Tibial nerve (tissue), 4 donors: Measurements from ENCODE around the gene NLGN2. TPM values are rescaled to one million over a fixed set of nuclear protein-coding genes. Genes with fewer than 3 reads are reported as not detected.

ENCODE experiments used
- DNase-seq, 2 donors: peaks; one replicate each; pipeline ENCODE4 v3.0.0-alpha.2; 2019; ENCODE audit warnings: low spot score in 2 of 2
- H3K27ac ChIP-seq, 4 donors: fragments of 200-600 bp; sonication (generic) in 3 of 4; one replicate each; pipeline ENCODE4 v1.5.1; 2017 to 2019; ENCODE audit warnings: mild to moderate bottlenecking in 1 of 4
- H3K27me3 ChIP-seq, 2 donors: fragments of 200-600 bp; sonication (generic) in 1 of 2; one replicate each; pipeline versions ENCODE4 v1.5.1 to v1.6.0; 2017 to 2019
- H3K36me3 ChIP-seq, 3 donors: fragments of 200-600 bp; sonication (generic); one replicate each; pipeline ENCODE4 v1.5.1; 2018 to 2019
- H3K4me1 ChIP-seq, 4 donors: fragments of 200-600 bp; sonication (generic) in 3 of 4; one replicate each; pipeline ENCODE4 v1.5.1; 2017 to 2019
- H3K4me3 ChIP-seq, 4 donors: fragments of 200-600 bp; sonication (generic) in 3 of 4; one replicate each; pipeline ENCODE4 v1.5.1; 2017 to 2019; ENCODE audit warnings: mild to moderate bottlenecking in 1 of 4, moderate library complexity in 1 of 4
- H3K9me3 ChIP-seq, 4 donors: fragments of 200-600 bp; sonication (generic) in 3 of 4; one replicate each; pipeline ENCODE4 v1.5.1; 2017 to 2019
- EP300 ChIP-seq, 2 donors: sonication (generic); formaldehyde crosslinking; IDR thresholded peaks; one replicate each; pipeline ENCODE4 v1.6.1; 2017; ENCODE audit warnings: antibody characterized with exemption in 2 of 2, mild to moderate bottlenecking in 1 of 2
- POLR2A ChIP-seq, 2 donors: fragments of 450-650 bp; IDR thresholded peaks; one replicate each; pipeline ENCODE4 v1.6.1; 2017; ENCODE audit warnings: antibody characterized with exemption in 2 of 2, mild to moderate bottlenecking in 2 of 2, moderate library complexity in 2 of 2
- WGBS, 2 donors: methylation state at CpG; one replicate each; pipeline ENCODE4 v1.1.5; 2018; 5-methylcytosine and 5-hydroxymethylcytosine counted together
- total RNA-seq, 4 donors: library from RNA; depleted of rRNA; stranded (reverse); fragments of >200 nt; gene quantifications; one replicate each; pipeline ENCODE4 v1.1.0, GENCODE V29; 2016
- TF ChIP-seq, protein P1 (sequence below), 5 experiments: fragments of 200-600 bp in 3 of 5; fragments of 450-650 bp in 2 of 5; sonication (generic) in 3 of 5; IDR thresholded peaks; one replicate each; pipeline ENCODE4 v1.5.1; 2016 to 2019; ENCODE audit warnings: antibody characterized with exemption in 5 of 5, mild to moderate bottlenecking in 3 of 5, moderate library complexity in 2 of 5

The NLGN2 gene
- total RNA-seq, 4 donors from 2014 or later, result 14.4 to 32.4 (median 23.9) TPM

GRCh38 chr17:7418472-7419152 lies 11.0 kb downstream of the NLGN2 start:
- H3K27me3 ChIP-seq, result no peaks in the 10 kb centered on the region
- H3K4me3 ChIP-seq, result no peak overlapping the region
- TF ChIP-seq EP300 (IDR thresholded peaks at IDR 0.05) (no peak), POLR2A (IDR thresholded peaks at IDR 0.05) (no peak)
- TF ChIP-seq, protein P1, sequence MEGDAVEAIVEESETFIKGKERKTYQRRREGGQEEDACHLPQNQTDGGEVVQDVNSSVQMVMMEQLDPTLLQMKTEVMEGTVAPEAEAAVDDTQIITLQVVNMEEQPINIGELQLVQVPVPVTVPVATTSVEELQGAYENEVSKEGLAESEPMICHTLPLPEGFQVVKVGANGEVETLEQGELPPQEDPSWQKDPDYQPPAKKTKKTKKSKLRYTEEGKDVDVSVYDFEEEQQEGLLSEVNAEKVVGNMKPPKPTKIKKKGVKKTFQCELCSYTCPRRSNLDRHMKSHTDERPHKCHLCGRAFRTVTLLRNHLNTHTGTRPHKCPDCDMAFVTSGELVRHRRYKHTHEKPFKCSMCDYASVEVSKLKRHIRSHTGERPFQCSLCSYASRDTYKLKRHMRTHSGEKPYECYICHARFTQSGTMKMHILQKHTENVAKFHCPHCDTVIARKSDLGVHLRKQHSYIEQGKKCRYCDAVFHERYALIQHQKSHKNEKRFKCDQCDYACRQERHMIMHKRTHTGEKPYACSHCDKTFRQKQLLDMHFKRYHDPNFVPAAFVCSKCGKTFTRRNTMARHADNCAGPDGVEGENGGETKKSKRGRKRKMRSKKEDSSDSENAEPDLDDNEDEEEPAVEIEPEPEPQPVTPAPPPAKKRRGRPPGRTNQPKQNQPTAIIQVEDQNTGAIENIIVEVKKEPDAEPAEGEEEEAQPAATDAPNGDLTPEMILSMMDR (IDR thresholded peaks at IDR 0.05), result no peak
- peaks cover 0 to 2% (median 0%) of the 10 kb centered on the region in 4 donors for H3K4me1 ChIP-seq
- H3K9me3 ChIP-seq, result no peaks in the 10 kb centered on the region
- 61 to 63% methylated on average over 14 to 18 of the region's 18 CpGs for WGBS, 2 donors
- peaks cover 0 to 48% (median 0%) of the 10 kb centered on the region in 3 donors for H3K36me3 ChIP-seq
- DNase-seq, result no peak
- no peak overlapping the region for H3K27ac ChIP-seq

- Histone ChIP-seq H3K4me3 (no peak within 1 kb of the TSS), H3K27ac (no peak within 1 kb of the TSS), H3K4me1 (no peaks in the 10 kb centered on the region), H3K9me3 (no peaks in the 10 kb centered on the region), H3K27me3 (no peaks in the 10 kb centered on the region), H3K36me3 (peaks cover 0 to 35% (median 0%) of the 10 kb centered on the region in 3 donors)
- no peak for DNase-seq
- WGBS, 2 donors, result 53 to 63% methylated on average over 12 to 15 of the region's 17 CpGs
- no peak for TF ChIP-seq POLR2A (IDR thresholded peaks at IDR 0.05)
- TF ChIP-seq, protein P1 (IDR thresholded peaks at IDR 0.05), result no peak
- no peak for TF ChIP-seq EP300 (IDR thresholded peaks at IDR 0.05)
These were observed 12.4 kb downstream of the NLGN2 start, which contains the start of gene SPEM1 for GRCh38 chr17:7419819-7420610. Gene SPEM1 (plus strand): TSS chr17:7420324. CDS start chr17:7420385, 61 bp downstream.

DNA sequence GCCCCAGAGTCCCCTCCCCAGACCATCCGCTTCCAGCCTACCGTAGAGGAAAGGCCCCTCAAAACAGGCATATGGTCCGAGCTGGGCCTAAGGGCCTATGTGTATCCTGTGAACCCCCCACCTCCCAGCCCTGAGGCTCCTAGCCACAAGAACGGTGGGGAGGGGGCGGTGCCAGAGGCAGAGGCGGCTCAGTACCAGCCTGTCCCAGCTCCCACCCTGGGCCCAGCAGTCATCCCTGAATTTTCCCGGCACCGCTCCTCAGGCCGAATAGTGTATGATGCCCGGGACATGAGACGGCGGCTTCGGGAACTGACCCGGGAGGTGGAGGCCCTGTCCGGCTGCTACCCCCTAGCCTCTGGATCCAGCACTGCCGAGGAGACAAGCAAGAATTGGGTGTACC lies 13.5 kb downstream of the NLGN2 start:
- no peak overlapping the region for H3K4me3 ChIP-seq
- no peak overlapping the region for H3K27ac ChIP-seq
- TF ChIP-seq EP300 (IDR thresholded peaks at IDR 0.05) (no peak), POLR2A (IDR thresholded peaks at IDR 0.05) (no peak)
- TF ChIP-seq, protein P1 (IDR thresholded peaks at IDR 0.05), result no peak
- H3K9me3 ChIP-seq, result no peaks in the 10 kb centered on the region
- no peaks in the 10 kb centered on the region for H3K27me3 ChIP-seq
- peaks cover 0 to 24% (median 0%) of the 10 kb centered on the region in 3 donors for H3K36me3 ChIP-seq
- H3K4me1 ChIP-seq, result no peaks in the 10 kb centered on the region
- 93 to 100% methylated on average over 6 to 12 of the region's 16 CpGs for WGBS, 2 donors
- DNase-seq, result no peak

DNA sequence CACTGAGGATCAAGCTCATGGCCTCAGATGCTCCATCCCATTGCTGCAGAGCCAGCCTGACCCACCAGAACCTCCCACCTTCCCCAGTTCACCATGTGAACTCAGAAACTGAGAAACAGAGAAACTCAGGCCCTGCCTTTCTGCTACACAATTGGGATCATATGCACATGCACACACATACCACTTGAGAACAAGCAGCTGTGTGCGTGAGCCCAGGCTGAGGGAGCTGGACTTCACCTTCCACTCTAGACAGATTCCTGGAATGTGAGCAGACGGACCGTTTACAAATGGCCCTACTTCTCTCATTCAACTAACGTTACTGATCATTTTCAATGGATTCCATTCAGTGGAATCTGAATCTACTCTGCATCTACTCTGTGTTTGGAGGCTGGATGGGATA lies 16.0 kb downstream of the NLGN2 start:
- TF ChIP-seq POLR2A (IDR thresholded peaks at IDR 0.05), result no peak
- TF ChIP-seq, protein P1 (IDR thresholded peaks at IDR 0.05), result no peak
- WGBS, 2 donors, result 47 to 61% methylated on average over 4 of the region's 4 CpGs
- H3K4me1 ChIP-seq, result no peaks in the 10 kb centered on the region

DNA sequence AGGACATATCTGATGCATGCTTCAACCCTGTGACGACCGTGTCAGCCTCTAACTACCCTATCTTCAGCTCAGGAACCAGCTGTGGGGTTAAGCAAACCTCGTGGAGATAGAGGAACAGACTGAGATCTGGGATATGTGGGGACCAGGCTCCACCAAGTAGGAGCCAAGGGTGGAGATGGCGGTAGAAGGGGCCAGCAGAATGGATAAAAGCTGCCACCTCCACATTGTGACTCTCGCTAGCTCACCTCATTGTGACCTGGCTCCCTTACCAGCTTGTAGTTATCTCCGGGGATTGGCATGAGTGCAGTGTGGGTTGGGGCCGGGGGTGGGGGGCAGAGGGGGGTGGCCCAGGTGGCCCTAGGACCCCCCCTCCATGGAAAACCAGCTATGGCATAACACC lies 17.7 kb downstream of the NLGN2 start, which contains the start of gene SPEM2:
TSS of gene SPEM2 (plus strand) at position 301 of the 400 bp plus-strand sequence. CDS start at position 374, 73 bp downstream.
- no peak for DNase-seq
- Histone ChIP-seq H3K27ac (no peak within 1 kb of the TSS), H3K4me1 (no peaks in the 10 kb centered on the region), H3K27me3 (no peaks in the 10 kb centered on the region), H3K36me3 (no peaks in the 10 kb centered on the region), H3K9me3 (no peaks in the 10 kb centered on the region), H3K4me3 (no peak within 1 kb of the TSS)
- 77 to 88% methylated on average over 7 of the region's 7 CpGs for WGBS, 2 donors
- TF ChIP-seq, protein P1 (IDR thresholded peaks at IDR 0.05), result no peak

More for the DNA sequence above, 16.0 kb downstream of the NLGN2 start:
- no peak for DNase-seq
- H3K4me3 ChIP-seq, result no peak overlapping the region
- H3K27ac ChIP-seq, result no peak overlapping the region
- no peaks in the 10 kb centered on the region for H3K9me3 ChIP-seq
- no peaks in the 10 kb centered on the region for H3K36me3 ChIP-seq
- H3K27me3 ChIP-seq, result no peaks in the 10 kb centered on the region
